Endodermal cell (in vitro differentiated cells): ENCODE results near the gene SLC44A1. TPM values are rescaled to one million over a fixed set of nuclear protein-coding genes. Genes with fewer than 3 reads are reported as not detected.

Source experiments
- DNase-seq: peaks from one replicate; pipeline ENCODE4 v3.0.0-alpha.2; 2017
- H3K27ac ChIP-seq: 2 replicates; pipeline ENCODE4 v1.5.1; 2013; ENCODE audit warnings: mild to moderate bottlenecking, low read depth, low read length, moderate library complexity
- H3K27me3 ChIP-seq: 2 replicates; pipeline ENCODE4 v1.6.1; 2013; ENCODE audit warnings: mild to moderate bottlenecking, low read length, moderate library complexity; ENCODE audit not compliant: insufficient read depth, control insufficient read depth, poor library complexity, severe bottlenecking
- H3K36me3 ChIP-seq: 2 replicates; pipeline ENCODE4 v1.7.0; 2013; ENCODE audit warnings: mild to moderate bottlenecking, low read length, moderate library complexity; ENCODE audit not compliant: control insufficient read depth, insufficient read depth
- H3K4me1 ChIP-seq: one replicate; pipeline ENCODE4 v1.7.0; 2013; ENCODE audit warnings: low read length; ENCODE audit not compliant: control insufficient read depth, insufficient read depth
- H3K4me3 ChIP-seq: 2 replicates; pipeline ENCODE4 v1.5.1; 2013; ENCODE audit warnings: mild to moderate bottlenecking, low read length, moderate library complexity
- H3K9ac ChIP-seq: 2 replicates; pipeline ENCODE4 v1.6.1; 2013; ENCODE audit warnings: mild to moderate bottlenecking, low read length, moderate library complexity; ENCODE audit not compliant: poor library complexity, severe bottlenecking; ENCODE audit errors: extremely low read depth
- H3K9me3 ChIP-seq: 2 replicates; pipeline ENCODE4 v1.6.1; 2013; ENCODE audit warnings: mild to moderate bottlenecking, low read length, moderate library complexity; ENCODE audit not compliant: control insufficient read depth
- H3K27ac Mint-ChIP-seq: 2 replicates; pipeline ENCODE4 v1.8.0; 2020; ENCODE audit warnings: mixed read lengths
- H3K27me3 Mint-ChIP-seq: 2 replicates; pipeline ENCODE4 v1.8.0; 2021; ENCODE audit warnings: mild to moderate bottlenecking, mixed read lengths; ENCODE audit not compliant: insufficient read depth
- H3K36me3 Mint-ChIP-seq: 2 replicates; pipeline ENCODE4 v1.8.0; 2020; ENCODE audit warnings: low read depth, mixed read lengths
- H3K4me1 Mint-ChIP-seq: 2 replicates; pipeline ENCODE4 v1.8.0; 2020; ENCODE audit warnings: mixed read lengths
- H3K4me3 Mint-ChIP-seq: 2 replicates; pipeline ENCODE4 v1.8.0; 2020; ENCODE audit warnings: mild to moderate bottlenecking, moderate library complexity, mixed read lengths
- H3K9me3 Mint-ChIP-seq: 2 replicates; pipeline ENCODE4 v1.8.0; 2020; ENCODE audit warnings: mild to moderate bottlenecking, mixed read lengths
- WGBS, 2 experiments: methylation state at CpG; one replicate each; pipeline versions ENCODE4 v1.1.5 to v1.1.7; 2013; ENCODE audit warnings: missing lambda C conversion rate in 2 of 2, mixed read lengths in 1 of 2; ENCODE audit not compliant: insufficient coverage in 1 of 2, insufficient read length in 1 of 2; 5-methylcytosine and 5-hydroxymethylcytosine counted together
- total RNA-seq, 2 donors: library from RNA; stranded (reverse); fragmentation: NEBNext Ultra II Directional in 1 of 2; extraction: Animal tissue kit (Norgen Biotek cat#: 25700) in 1 of 2; gene quantifications; 2 replicates in 1 of 2; 3 replicates in 1 of 2; pipeline ENCODE4 v1.2.1, GENCODE V29; 2021
- TF ChIP-seq, protein P1 (sequence below): fragments of 200-600 bp; sonication (generic); conservative IDR thresholded peaks from 2 replicates; pipeline ENCODE4 v1.5.0; 2021; ENCODE audit warnings: antibody characterized with exemption, mild to moderate bottlenecking

The SLC44A1 gene
- total RNA-seq, 2 donors from 2014 or later: 69.7 to 73.4 TPM

DNA sequence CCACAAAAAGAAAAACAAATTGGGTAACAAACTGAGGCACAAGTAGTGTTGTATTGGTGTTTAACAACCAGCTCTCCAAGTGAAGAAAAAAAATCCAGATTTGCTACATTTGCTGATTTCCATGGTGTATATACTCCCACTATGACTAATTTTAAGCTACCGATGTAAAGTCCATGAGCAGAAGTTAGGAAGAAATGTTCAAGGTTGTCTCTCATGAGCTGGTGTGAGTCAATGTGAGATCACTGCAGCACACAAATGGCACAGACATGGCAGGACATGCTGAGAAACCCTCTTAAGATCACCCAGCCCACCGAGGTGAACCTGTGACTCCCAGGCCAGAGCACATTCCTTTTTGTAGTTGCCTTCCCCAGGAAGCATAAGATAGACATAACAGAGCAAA, 36.2 kb downstream of the SLC44A1 start:
- H3K27me3 Mint-ChIP-seq: no peaks in the 10 kb centered on the region
- Histone ChIP-seq H3K9me3 (no peaks in the 10 kb centered on the region), H3K27me3 (no peaks in the 10 kb centered on the region), H3K4me1 (no peaks in the 10 kb centered on the region), H3K4me3 (no peak overlapping the region), H3K27ac (no peak overlapping the region), H3K9ac (no peak overlapping the region), H3K36me3 (no peaks in the 10 kb centered on the region)
- no peaks in the 10 kb centered on the region for H3K9me3 Mint-ChIP-seq
- no peak for DNase-seq
- peaks cover 2% of the 10 kb centered on the region for H3K36me3 Mint-ChIP-seq
- H3K4me3 Mint-ChIP-seq: no peak overlapping the region
- H3K27ac Mint-ChIP-seq: no peak overlapping the region
- WGBS, 2 experiments: 96 to 100% methylated on average over 2 of the region's 2 CpGs
- TF ChIP-seq, protein P1, sequence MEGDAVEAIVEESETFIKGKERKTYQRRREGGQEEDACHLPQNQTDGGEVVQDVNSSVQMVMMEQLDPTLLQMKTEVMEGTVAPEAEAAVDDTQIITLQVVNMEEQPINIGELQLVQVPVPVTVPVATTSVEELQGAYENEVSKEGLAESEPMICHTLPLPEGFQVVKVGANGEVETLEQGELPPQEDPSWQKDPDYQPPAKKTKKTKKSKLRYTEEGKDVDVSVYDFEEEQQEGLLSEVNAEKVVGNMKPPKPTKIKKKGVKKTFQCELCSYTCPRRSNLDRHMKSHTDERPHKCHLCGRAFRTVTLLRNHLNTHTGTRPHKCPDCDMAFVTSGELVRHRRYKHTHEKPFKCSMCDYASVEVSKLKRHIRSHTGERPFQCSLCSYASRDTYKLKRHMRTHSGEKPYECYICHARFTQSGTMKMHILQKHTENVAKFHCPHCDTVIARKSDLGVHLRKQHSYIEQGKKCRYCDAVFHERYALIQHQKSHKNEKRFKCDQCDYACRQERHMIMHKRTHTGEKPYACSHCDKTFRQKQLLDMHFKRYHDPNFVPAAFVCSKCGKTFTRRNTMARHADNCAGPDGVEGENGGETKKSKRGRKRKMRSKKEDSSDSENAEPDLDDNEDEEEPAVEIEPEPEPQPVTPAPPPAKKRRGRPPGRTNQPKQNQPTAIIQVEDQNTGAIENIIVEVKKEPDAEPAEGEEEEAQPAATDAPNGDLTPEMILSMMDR: no peak
- peaks cover 13% of the 10 kb centered on the region for H3K4me1 Mint-ChIP-seq

- Mint-ChIP-seq H3K4me1 (peaks cover 12% of the 10 kb centered on the region), H3K27me3 (no peaks in the 10 kb centered on the region), H3K27ac (no peak overlapping the region), H3K36me3 (peaks cover 2% of the 10 kb centered on the region), H3K4me3 (no peak overlapping the region), H3K9me3 (no peaks in the 10 kb centered on the region)
- H3K4me3 ChIP-seq: no peak overlapping the region
- 91 to 94% methylated on average over 3 to 4 of the region's 4 CpGs for WGBS, 2 experiments
- DNase-seq: no peak
- H3K36me3 ChIP-seq: no peaks in the 10 kb centered on the region
- H3K9me3 ChIP-seq: no peaks in the 10 kb centered on the region
- no peak overlapping the region for H3K27ac ChIP-seq
- no peak overlapping the region for H3K9ac ChIP-seq
- TF ChIP-seq, protein P1: no peak
- no peaks in the 10 kb centered on the region for H3K4me1 ChIP-seq
- no peaks in the 10 kb centered on the region for H3K27me3 ChIP-seq
These were observed 36.8 kb downstream of the SLC44A1 start for GRCh38 chr9:105281272-105281671.

GRCh38 chr9:105281926-105282325, 37.5 kb downstream of the SLC44A1 start:
- WGBS, 2 experiments: 97 to 100% methylated on average over 1 of the region's 1 CpG
- H3K27me3 Mint-ChIP-seq: no peaks in the 10 kb centered on the region
- H3K4me3 Mint-ChIP-seq: no peak overlapping the region
- no peaks in the 10 kb centered on the region for H3K36me3 ChIP-seq
- H3K4me3 ChIP-seq: no peak overlapping the region
- H3K4me1 Mint-ChIP-seq: peaks cover 12% of the 10 kb centered on the region
- H3K27ac Mint-ChIP-seq: no peak overlapping the region
- DNase-seq: no peak
- no peaks in the 10 kb centered on the region for H3K4me1 ChIP-seq
- no peaks in the 10 kb centered on the region for H3K9me3 Mint-ChIP-seq
- H3K9ac ChIP-seq: no peak overlapping the region
- H3K27ac ChIP-seq: no peak overlapping the region
- no peaks in the 10 kb centered on the region for H3K9me3 ChIP-seq
- peaks cover 2% of the 10 kb centered on the region for H3K36me3 Mint-ChIP-seq
- TF ChIP-seq, protein P1: no peak
- no peaks in the 10 kb centered on the region for H3K27me3 ChIP-seq
